HFF-Myc (cell line): ENCODE measurements around the gene POLR1E.

ENCODE experiments used
- DNase-seq: peaks from one replicate; pipeline ENCODE4 v3.0.0-alpha.2; 2011; ENCODE audit warnings: low read depth; ENCODE audit errors: extremely low read depth
- H3K4me3 ChIP-seq: replicated peaks from 2 replicates; pipeline ENCODE4 v1.5.1; 2011; ENCODE audit warnings: low read depth, mild to moderate bottlenecking, control low read depth, low read length
- CTCF ChIP-seq: IDR thresholded peaks from 2 replicates; pipeline ENCODE4 v1.5.1; 2012; ENCODE audit warnings: mild to moderate bottlenecking, low read depth, low read length, control low read depth; ENCODE audit errors: missing control alignments

Gene POLR1E, protein sequence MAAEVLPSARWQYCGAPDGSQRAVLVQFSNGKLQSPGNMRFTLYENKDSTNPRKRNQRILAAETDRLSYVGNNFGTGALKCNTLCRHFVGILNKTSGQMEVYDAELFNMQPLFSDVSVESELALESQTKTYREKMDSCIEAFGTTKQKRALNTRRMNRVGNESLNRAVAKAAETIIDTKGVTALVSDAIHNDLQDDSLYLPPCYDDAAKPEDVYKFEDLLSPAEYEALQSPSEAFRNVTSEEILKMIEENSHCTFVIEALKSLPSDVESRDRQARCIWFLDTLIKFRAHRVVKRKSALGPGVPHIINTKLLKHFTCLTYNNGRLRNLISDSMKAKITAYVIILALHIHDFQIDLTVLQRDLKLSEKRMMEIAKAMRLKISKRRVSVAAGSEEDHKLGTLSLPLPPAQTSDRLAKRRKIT

GRCh38 chr9:37485389-37486255 is at the start of gene POLR1E:
Gene POLR1E (plus strand): TSS chr9:37485948. CDS start chr9:37486048, 100 bp downstream.
- TF ChIP-seq CTCF: no peak
- peak; percentile 87 for DNase-seq
- H3K4me3 ChIP-seq: peak within 1 kb of the TSS; percentile 99

DNA sequence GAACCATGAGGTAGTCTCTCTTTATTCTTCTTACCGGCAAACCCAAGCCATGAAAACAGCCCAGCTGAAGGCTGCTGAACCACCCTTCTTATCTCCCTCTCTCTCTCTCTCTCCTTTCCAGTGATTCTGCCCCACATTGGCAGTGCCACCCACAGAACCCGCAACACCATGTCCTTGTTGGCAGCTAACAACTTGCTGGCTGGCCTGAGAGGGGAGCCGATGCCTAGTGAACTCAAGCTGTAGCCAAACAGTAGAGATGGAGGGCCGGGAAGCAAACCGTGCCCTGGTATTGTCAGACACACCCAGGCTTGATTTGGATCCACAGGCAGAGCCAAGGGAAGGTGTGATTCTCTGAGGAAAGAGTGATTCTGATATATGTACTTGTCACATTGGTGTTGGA is 49.2 kb upstream of the POLR1E start:
- no peak for TF ChIP-seq CTCF
- no peak for DNase-seq
- H3K4me3 ChIP-seq: no peak overlapping the region

- TF ChIP-seq CTCF: no peak
- DNase-seq: no peak
- no peak overlapping the region for H3K4me3 ChIP-seq
Observed at GRCh38 chr9:37437010-37437409, 48.7 kb upstream of the POLR1E start.

DNA sequence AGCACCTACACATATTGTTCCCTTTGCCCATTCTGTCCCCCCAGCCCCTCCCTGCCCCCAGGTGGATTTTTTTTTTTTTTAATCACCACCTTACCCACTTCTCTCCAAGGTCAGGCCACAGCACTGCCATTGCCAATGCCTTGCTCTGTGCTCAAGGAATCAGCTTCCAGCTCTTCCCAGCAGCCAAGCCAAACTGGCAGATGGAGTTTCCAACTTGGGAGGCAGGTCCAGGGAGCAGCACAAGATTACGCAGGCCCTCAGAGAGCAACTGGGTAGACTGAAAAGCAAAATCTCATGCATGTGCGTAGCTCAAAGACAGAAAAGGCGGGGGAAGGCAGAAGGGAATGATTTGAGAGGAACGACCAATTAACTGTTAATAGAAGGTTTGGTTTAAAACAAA is 48.1 kb upstream of the POLR1E start:
- H3K4me3 ChIP-seq: no peak overlapping the region
- TF ChIP-seq CTCF: no peak
- DNase-seq: no peak

DNA sequence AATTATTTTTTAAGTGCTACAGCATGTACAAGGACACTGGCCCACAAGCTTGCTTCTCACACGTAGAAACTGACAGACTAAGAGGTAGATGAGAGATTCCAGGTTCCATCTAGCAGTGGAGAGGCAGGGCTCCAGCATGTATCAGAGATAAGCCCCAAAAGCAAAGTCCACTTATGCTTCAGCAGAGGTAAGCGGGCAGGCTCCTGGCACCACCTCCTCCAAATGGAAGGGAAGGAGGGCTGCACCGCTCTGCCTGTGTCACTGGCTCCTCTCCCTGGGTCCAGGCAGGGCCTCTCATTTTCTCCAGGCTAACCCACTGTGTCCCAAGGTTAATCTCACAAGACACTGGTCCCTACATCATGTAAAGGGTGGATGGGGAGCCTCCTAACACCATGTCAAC is 47.4 kb upstream of the POLR1E start:
- TF ChIP-seq CTCF: no peak
- no peak overlapping the region for H3K4me3 ChIP-seq
- no peak for DNase-seq

DNA sequence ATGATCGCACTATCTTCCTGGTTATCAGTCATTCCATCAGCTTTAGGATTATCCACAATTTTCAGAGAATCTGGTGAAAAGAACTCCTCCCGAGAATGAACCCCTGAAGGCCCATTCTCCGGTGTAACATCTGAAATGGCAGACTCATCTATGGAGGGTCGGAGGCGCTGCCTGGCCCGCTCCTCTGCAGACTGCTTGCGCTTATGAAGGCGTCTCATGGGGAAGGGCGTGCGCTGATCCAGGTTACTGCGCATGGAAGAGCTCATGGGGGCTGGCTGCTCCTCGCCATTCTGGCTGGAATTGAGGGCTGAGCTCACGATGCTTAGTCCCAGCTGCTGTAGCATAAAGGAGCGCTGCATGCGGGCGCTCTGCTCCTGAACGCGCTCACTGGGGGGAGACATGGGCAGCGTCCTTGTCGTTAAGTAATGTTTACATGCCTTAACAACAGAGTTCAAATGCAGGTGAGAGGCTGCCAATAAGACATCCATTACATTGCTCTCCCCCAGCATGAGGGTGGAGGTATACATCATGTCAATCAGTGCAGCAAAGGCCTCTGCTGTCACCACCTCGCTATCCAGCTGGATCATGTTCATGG is 43.9 kb upstream of the POLR1E start:
- no peak for DNase-seq
- TF ChIP-seq CTCF: no peak
- H3K4me3 ChIP-seq: no peak overlapping the region
